Choroid plexus epithelial cell (primary cell): ENCODE data around the gene SIT1.
A peak's percentile ranks its signal among the peaks of the same experiment; 100 is the strongest.

Source experiments
- DNase-seq: peaks from one replicate; pipeline ENCODE4 v3.0.0-alpha.2; 2010; ENCODE audit warnings: low read depth
- H3K4me3 ChIP-seq: 2 replicates; pipeline ENCODE4 v1.5.1; 2011; ENCODE audit warnings: low read depth, mild to moderate bottlenecking, control low read depth, low read length, moderate library complexity
- CTCF ChIP-seq: conservative IDR thresholded peaks from 2 replicates; pipeline ENCODE4 v1.5.1; 2011; ENCODE audit warnings: low read depth, mild to moderate bottlenecking, control low read depth, inconsistent platforms, low read length, moderate library complexity

SIT1 gene

GRCh38 chr9:35609001-35609819 lies 41.5 kb downstream of the SIT1 start:
- no peak for TF ChIP-seq CTCF
- H3K4me3 ChIP-seq, result no peak overlapping the region
- no peak for DNase-seq

GRCh38 chr9:35608221-35608620 lies 42.5 kb downstream of the SIT1 start:
- no peak for DNase-seq
- no peak overlapping the region for H3K4me3 ChIP-seq
- TF ChIP-seq CTCF, result no peak

GRCh38 chr9:35606726-35607125 lies 44.0 kb downstream of the SIT1 start:
- H3K4me3 ChIP-seq, result no peak overlapping the region
- TF ChIP-seq CTCF, result no peak
- no peak for DNase-seq

- DNase-seq, result no peak
- TF ChIP-seq CTCF, result no peak
Measured at GRCh38 chr9:35606138-35606504, 44.6 kb downstream of the SIT1 start.

GRCh38 chr9:35605351-35606137 lies 45.2 kb downstream of the SIT1 start:
- no peak for TF ChIP-seq CTCF
- peak overlapping the region; percentile 65 for H3K4me3 ChIP-seq
- peak; percentile 9 for DNase-seq

More at GRCh38 chr9:35606138-35606504, 44.6 kb downstream of the SIT1 start:
- H3K4me3 ChIP-seq, result peak overlapping the region; percentile 65

GRCh38 chr9:35604578-35605350 lies 46.0 kb downstream of the SIT1 start, which contains the start of gene TESK1:
TSS of gene TESK1 (plus strand) at chr9:35605262. CDS start at chr9:35605620, 358 bp downstream.
- peak within 1 kb of the TSS; percentile 65 for H3K4me3 ChIP-seq
- TF ChIP-seq CTCF, result no peak
- peak; percentile 62 for DNase-seq
